ENCODE measurements around the gene GABARAPL1.
"Not testable (repeated sequence)": the region's sequence is repeated elsewhere in the genome, so short reads cannot be mapped to it uniquely, and the experiment has no call there.

Gene GABARAPL1

DNA sequence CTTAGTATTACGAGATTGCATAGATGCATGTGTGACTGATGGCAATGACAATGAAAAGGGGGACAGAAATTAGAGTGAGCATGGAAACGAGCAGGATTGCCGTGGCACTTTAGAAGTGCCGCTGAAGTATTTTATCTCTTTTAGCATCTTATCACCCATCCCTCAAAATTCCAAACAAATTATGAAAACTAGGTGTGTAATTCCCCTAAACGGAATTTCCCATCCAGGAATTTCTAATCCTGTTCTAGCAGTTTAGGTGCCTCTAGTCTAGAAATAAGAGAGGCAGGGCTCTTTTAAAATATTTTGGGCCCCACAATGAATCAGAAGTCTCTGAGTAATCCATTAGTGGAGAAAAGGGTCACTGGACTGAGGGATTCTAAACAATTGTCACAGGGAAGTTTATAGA is 32.9 kb upstream of the GABARAPL1 start:
- no peak overlapping the region for H3K4me3 ChIP-seq (ENCODE audit: insufficient read depth, low read depth, low read length)

DNA sequence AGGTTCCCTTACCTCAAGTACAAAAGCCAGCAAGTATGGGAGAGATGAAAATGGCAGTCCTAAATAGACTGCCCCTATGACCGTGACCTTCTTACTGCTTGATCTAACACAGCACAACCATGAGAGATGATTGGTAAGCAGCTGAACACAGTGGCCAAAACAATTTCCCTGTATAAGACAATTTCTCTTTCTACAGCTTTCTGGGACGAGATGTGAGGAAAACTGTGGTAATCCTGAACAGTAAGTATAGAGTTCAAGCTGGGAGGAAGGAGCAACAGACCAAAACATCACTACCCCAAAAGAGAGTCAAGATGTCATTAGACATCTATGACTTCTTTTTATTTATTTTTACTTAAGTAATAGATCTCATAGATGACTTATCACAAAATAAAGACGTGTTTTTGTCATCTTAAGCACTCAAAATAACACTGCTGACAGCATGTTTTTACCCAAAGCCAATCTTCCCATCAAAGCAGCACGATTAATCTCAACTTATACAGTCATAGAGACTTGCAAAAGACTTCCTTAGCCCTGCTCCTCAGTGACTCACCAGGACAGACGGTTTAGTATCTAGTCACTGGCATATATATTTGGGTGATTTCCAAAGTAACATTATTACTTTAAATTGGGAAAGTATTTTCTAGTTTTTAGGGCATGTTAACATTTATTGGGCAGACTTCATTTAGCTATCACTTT is 30.2 kb upstream of the GABARAPL1 start:
- 83 to 86% methylated on average over 3 to 4 of the region's 5 CpGs for WGBS, 2 experiments
- no peaks in the 10 kb centered on the region for H3K4me1 ChIP-seq (ENCODE audit: control insufficient read depth, insufficient read depth, low read length)
- H3K9me3 ChIP-seq (ENCODE audit: control insufficient read depth, low read length) = no peaks in the 10 kb centered on the region
- no peaks in the 10 kb centered on the region for H3K36me3 ChIP-seq (ENCODE audit: control insufficient read depth, insufficient read depth, low read length)
- H3K4me3 ChIP-seq (ENCODE audit: insufficient read depth, low read depth, low read length) = no peak overlapping the region
- no peak overlapping the region for H3K27ac ChIP-seq (ENCODE audit: insufficient read depth, low read depth, low read length, poor library complexity, severe bottlenecking)
- H3K27me3 ChIP-seq (ENCODE audit: control insufficient read depth, insufficient read depth, low read length, poor library complexity, severe bottlenecking) = no peaks in the 10 kb centered on the region

More for the DNA sequence above, 32.9 kb upstream of the GABARAPL1 start:
- WGBS, 2 experiments = 92 to 95% methylated on average over 5 of the region's 5 CpGs
- Histone ChIP-seq H3K36me3 (ENCODE audit: control insufficient read depth, insufficient read depth, low read length) (no peaks in the 10 kb centered on the region), H3K4me1 (ENCODE audit: control insufficient read depth, insufficient read depth, low read length) (no peaks in the 10 kb centered on the region), H3K27me3 (ENCODE audit: control insufficient read depth, insufficient read depth, low read length, poor library complexity, severe bottlenecking) (no peaks in the 10 kb centered on the region), H3K9me3 (ENCODE audit: control insufficient read depth, low read length) (no peaks in the 10 kb centered on the region), H3K27ac (ENCODE audit: insufficient read depth, low read depth, low read length, poor library complexity, severe bottlenecking) (no peak overlapping the region)

DNA sequence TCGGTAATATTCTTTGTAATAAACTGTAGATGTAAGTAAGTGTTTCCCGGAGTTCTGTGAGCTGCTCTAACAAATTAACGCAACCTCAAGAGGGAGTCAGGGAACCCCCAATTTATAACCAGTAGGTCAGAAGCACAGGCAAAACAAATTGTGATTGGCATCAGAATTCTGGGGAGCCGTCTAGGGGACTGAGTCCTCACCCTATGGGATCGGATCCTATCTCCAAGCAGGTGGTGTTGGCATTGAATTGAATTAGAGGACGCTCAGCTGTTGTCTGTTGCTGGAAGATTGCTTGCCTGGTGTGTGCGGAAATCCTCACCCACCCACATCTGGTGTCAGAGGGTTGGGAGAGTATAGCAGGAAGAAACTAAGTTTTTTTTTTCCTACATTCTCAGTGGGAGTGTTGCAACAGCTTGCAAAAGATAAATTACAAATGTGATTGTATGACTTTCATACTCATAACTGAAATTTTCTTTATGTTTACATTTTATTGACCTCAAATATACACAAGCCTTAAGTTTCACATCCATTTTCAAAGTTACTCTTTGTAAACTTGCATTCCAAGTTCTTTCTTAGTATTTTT is 28.3 kb upstream of the GABARAPL1 start:
- 93 to 95% methylated on average over 7 of the region's 7 CpGs for WGBS, 2 experiments
- H3K27ac ChIP-seq (ENCODE audit: insufficient read depth, low read depth, low read length, poor library complexity, severe bottlenecking) = no peak overlapping the region

DNA sequence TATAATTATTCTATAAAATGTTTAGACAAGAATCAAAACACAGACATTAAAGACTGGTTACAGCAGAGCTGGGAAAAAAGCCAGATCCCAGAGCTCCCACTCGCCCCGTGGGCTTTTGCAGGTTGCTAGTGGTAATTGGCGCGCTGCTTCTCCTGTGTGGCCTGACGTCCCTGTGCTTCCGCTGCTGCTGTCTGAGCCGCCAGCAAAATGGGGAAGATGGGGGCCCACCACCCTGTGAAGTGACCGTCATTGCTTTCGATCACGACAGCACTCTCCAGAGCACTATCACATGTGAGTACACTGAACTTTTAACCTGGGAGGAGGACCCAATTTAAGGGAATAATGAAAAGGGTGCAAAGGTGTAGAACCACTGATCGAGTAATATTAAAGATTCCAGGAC is 26.4 kb upstream of the GABARAPL1 start:
- Histone ChIP-seq H3K27me3 (ENCODE audit: control insufficient read depth, insufficient read depth, low read length, poor library complexity, severe bottlenecking) (no peaks in the 10 kb centered on the region), H3K4me3 (ENCODE audit: insufficient read depth, low read depth, low read length) (no peak overlapping the region), H3K4me1 (ENCODE audit: control insufficient read depth, insufficient read depth, low read length) (no peaks in the 10 kb centered on the region), H3K36me3 (ENCODE audit: control insufficient read depth, insufficient read depth, low read length) (no peaks in the 10 kb centered on the region), H3K27ac (ENCODE audit: insufficient read depth, low read depth, low read length, poor library complexity, severe bottlenecking) (no peak overlapping the region), H3K9me3 (ENCODE audit: control insufficient read depth, low read length) (no peaks in the 10 kb centered on the region)
- WGBS, 2 experiments = 94% methylated on average over 10 to 11 of the region's 11 CpGs

More for the DNA sequence above, 28.3 kb upstream of the GABARAPL1 start:
- Histone ChIP-seq H3K4me3 (ENCODE audit: insufficient read depth, low read depth, low read length) (no peak overlapping the region), H3K9me3 (ENCODE audit: control insufficient read depth, low read length) (no peaks in the 10 kb centered on the region), H3K36me3 (ENCODE audit: control insufficient read depth, insufficient read depth, low read length) (no peaks in the 10 kb centered on the region), H3K27me3 (ENCODE audit: control insufficient read depth, insufficient read depth, low read length, poor library complexity, severe bottlenecking) (no peaks in the 10 kb centered on the region), H3K4me1 (ENCODE audit: control insufficient read depth, insufficient read depth, low read length) (no peaks in the 10 kb centered on the region)

DNA sequence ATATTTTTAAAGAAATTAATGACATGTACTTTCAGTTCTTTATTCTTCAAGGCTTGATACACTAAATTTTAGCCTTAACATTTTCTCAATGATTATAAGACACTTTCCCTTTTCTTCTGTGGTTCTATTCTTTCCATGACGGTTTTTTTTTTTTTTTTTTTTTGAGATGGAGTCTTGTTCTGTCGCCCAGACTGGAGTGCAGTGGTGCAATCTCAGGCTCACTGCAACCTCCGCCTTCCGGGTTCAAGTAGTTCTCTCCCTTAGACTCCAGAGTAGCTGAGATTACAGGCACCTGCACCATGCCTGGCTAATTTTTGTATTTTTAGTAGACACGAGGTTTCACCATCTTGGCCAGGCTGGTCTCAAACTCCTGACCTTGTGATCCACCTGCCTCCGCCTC is 25.7 kb upstream of the GABARAPL1 start:
- 93 to 95% methylated on average over 5 to 6 of the region's 6 CpGs for WGBS, 2 experiments

DNA sequence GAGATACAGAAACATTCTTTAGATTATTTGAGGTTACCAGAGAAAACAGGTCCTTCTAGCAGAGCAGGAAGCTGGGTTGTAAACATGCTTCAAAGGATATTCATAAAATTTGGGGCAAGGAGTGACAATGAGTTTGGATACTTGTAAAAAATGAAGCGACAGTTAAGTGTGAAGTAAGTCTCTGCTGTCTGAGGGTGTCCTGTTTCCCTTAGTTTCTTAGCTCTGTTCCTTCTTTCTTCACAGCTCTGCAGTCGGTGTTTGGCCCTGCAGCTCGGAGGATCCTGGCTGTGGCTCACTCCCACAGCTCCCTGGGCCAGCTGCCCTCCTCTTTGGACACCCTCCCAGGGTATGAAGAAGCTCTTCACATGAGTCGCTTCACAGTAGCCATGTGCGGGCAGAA is 23.0 kb upstream of the GABARAPL1 start:
- 92 to 96% methylated on average over 5 of the region's 5 CpGs for WGBS, 2 experiments
- Histone ChIP-seq H3K36me3 (ENCODE audit: control insufficient read depth, insufficient read depth, low read length) (no peaks in the 10 kb centered on the region), H3K9me3 (ENCODE audit: control insufficient read depth, low read length) (no peaks in the 10 kb centered on the region), H3K27ac (ENCODE audit: insufficient read depth, low read depth, low read length, poor library complexity, severe bottlenecking) (no peak overlapping the region), H3K4me3 (ENCODE audit: insufficient read depth, low read depth, low read length) (no peak overlapping the region), H3K4me1 (ENCODE audit: control insufficient read depth, insufficient read depth, low read length) (no peaks in the 10 kb centered on the region), H3K27me3 (ENCODE audit: control insufficient read depth, insufficient read depth, low read length, poor library complexity, severe bottlenecking) (no peaks in the 10 kb centered on the region)

More for the DNA sequence above, 25.7 kb upstream of the GABARAPL1 start:
- H3K36me3 ChIP-seq (ENCODE audit: control insufficient read depth, insufficient read depth, low read length); H3K4me3 ChIP-seq (ENCODE audit: insufficient read depth, low read depth, low read length); H3K4me1 ChIP-seq (ENCODE audit: control insufficient read depth, insufficient read depth, low read length); H3K27me3 ChIP-seq (ENCODE audit: control insufficient read depth, insufficient read depth, low read length, poor library complexity, severe bottlenecking); H3K27ac ChIP-seq (ENCODE audit: insufficient read depth, low read depth, low read length, poor library complexity, severe bottlenecking); H3K9me3 ChIP-seq (ENCODE audit: control insufficient read depth, low read length): not testable (repeated sequence)

DNA sequence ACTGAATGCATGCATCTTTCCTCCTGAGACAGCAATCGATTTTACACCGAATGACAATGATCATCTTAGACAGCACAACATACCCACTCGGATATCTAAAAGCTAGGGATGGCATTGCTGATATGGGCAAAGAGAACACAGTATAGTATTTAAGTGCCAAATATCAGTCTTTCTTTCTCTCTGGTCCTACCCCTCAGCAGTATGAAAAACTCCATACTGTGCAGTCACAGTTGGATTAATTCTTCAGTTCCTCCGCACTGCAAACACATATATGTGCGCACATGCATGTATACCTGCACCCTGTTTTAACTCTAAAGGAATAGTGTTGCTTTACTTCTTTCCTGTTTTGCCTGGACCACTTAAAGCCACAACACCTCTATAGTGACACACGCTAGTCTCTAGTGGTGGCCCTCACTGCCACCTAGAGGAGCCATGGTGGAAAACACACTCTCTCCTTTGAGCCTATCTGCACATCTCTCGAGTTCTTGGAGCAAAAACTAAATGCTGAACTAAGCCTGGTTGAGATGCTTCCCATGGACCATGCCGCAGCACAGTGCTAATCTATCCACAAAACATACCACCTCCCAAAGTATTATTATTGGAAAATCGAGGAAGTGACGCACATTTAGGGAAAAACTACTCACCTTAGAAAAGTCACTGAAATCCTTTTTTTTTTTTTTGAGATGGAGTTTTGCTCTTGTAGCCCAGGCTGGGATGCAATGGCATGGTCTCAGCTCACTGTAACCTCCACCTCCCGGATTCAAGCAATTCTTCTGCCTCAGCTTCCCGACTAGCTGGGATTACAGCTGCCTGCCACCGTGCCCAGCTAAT is 21.9 kb upstream of the GABARAPL1 start:
- H3K9me3 ChIP-seq (ENCODE audit: control insufficient read depth, low read length) = no peaks in the 10 kb centered on the region
- WGBS, 2 experiments = 61 to 65% methylated on average over 13 of the region's 13 CpGs
- no peaks in the 10 kb centered on the region for H3K36me3 ChIP-seq (ENCODE audit: control insufficient read depth, insufficient read depth, low read length)
- no peaks in the 10 kb centered on the region for H3K4me1 ChIP-seq (ENCODE audit: control insufficient read depth, insufficient read depth, low read length)
- no peak overlapping the region for H3K4me3 ChIP-seq (ENCODE audit: insufficient read depth, low read depth, low read length)
- no peaks in the 10 kb centered on the region for H3K27me3 ChIP-seq (ENCODE audit: control insufficient read depth, insufficient read depth, low read length, poor library complexity, severe bottlenecking)
- no peak overlapping the region for H3K27ac ChIP-seq (ENCODE audit: insufficient read depth, low read depth, low read length, poor library complexity, severe bottlenecking)

DNA sequence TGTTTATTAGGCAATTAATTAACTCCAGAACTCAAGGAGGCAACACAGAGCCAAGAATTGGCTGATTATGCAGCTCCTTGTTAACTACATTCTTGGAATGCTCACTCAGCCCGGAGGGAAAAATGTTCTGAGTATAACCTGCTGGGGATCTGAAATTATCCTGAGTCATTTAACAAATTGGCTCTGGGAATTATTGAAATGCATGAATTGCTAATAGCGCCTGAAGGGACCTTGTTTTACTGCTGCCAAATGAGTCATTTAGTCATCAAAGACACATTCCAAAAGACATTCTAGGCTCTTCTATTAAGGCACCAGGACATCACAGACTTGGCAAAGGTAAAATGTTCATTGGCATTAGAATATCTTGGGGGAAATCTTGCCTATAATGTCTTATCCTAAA is 20.8 kb upstream of the GABARAPL1 start:
- WGBS, 2 experiments = 38 to 44% methylated on average over 2 of the region's 2 CpGs
- H3K4me3 ChIP-seq (ENCODE audit: insufficient read depth, low read depth, low read length) = no peak overlapping the region

DNA sequence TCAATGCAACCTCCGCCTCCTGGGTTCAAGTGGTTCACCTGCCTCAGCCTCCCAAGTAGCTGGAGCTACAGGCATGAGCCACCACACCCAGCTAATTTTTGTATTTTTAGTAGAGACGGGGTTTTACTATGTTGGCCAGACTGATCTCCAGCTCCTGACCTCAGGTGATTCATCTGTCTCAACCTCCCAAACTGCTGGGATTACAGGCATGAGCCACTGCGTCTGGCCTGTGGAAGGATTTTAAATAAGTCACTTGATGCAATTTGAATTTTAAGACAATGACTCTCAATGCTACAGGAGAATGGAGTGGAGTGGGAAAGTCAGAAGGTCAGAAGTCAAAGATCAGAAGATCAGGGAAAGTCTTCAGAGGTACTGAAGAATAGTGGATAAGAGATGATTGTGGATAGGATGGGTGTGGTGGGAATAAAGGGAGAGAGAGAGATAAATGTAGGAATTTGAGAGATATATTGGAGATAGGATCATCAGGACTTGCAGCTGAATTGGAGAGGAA is 18.5 kb upstream of the GABARAPL1 start:
- Histone ChIP-seq H3K4me3 (ENCODE audit: insufficient read depth, low read depth, low read length) (no peak overlapping the region), H3K27me3 (ENCODE audit: control insufficient read depth, insufficient read depth, low read length, poor library complexity, severe bottlenecking) (no peaks in the 10 kb centered on the region), H3K4me1 (ENCODE audit: control insufficient read depth, insufficient read depth, low read length) (no peaks in the 10 kb centered on the region), H3K9me3 (ENCODE audit: control insufficient read depth, low read length) (no peaks in the 10 kb centered on the region), H3K27ac (ENCODE audit: insufficient read depth, low read depth, low read length, poor library complexity, severe bottlenecking) (no peak overlapping the region), H3K36me3 (ENCODE audit: control insufficient read depth, insufficient read depth, low read length) (no peaks in the 10 kb centered on the region)
- 88 to 97% methylated on average over 3 of the region's 3 CpGs for WGBS, 2 experiments

More for the DNA sequence above, 20.8 kb upstream of the GABARAPL1 start:
- Histone ChIP-seq H3K27me3 (ENCODE audit: control insufficient read depth, insufficient read depth, low read length, poor library complexity, severe bottlenecking) (no peaks in the 10 kb centered on the region), H3K27ac (ENCODE audit: insufficient read depth, low read depth, low read length, poor library complexity, severe bottlenecking) (no peak overlapping the region), H3K36me3 (ENCODE audit: control insufficient read depth, insufficient read depth, low read length) (no peaks in the 10 kb centered on the region), H3K9me3 (ENCODE audit: control insufficient read depth, low read length) (no peaks in the 10 kb centered on the region), H3K4me1 (ENCODE audit: control insufficient read depth, insufficient read depth, low read length) (no peaks in the 10 kb centered on the region)

DNA sequence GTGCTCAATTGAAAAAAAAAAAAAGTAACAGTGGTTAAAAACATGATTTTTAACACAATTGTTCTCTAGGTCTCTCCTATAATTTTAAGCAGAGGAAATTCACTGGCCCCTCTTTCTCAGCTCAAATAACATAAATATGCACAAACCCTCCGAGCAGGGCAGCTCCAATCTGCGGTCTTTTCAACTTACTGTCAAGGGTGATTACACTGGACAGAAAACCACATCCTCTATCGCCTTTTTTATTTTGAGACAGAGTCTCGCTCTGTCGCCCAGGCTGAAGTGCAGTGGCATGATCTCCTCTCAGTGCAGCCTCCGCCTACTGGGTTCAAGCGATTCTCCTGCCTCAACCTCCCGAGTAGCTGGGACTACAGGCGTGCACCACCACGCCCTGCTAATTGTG is 16.5 kb upstream of the GABARAPL1 start:
- Histone ChIP-seq H3K27ac (ENCODE audit: insufficient read depth, low read depth, low read length, poor library complexity, severe bottlenecking) (no peak overlapping the region), H3K36me3 (ENCODE audit: control insufficient read depth, insufficient read depth, low read length) (no peaks in the 10 kb centered on the region), H3K9me3 (ENCODE audit: control insufficient read depth, low read length) (no peaks in the 10 kb centered on the region), H3K27me3 (ENCODE audit: control insufficient read depth, insufficient read depth, low read length, poor library complexity, severe bottlenecking) (no peaks in the 10 kb centered on the region), H3K4me1 (ENCODE audit: control insufficient read depth, insufficient read depth, low read length) (no peaks in the 10 kb centered on the region), H3K4me3 (ENCODE audit: insufficient read depth, low read depth, low read length) (no peak overlapping the region)
- 92 to 97% methylated on average over 10 of the region's 10 CpGs for WGBS, 2 experiments
